Right kidney (tissue), 9 donors: ENCODE results near the gene APPL1.

Experiments used
- DNase-seq: peaks from one replicate; pipeline ENCODE4 v3.0.0-alpha.2; 2016
- long read RNA-seq, 8 donors: transcript quantifications; one replicate each; lab custom pipeline, GENCODE V29; 2026

Gene APPL1, protein sequence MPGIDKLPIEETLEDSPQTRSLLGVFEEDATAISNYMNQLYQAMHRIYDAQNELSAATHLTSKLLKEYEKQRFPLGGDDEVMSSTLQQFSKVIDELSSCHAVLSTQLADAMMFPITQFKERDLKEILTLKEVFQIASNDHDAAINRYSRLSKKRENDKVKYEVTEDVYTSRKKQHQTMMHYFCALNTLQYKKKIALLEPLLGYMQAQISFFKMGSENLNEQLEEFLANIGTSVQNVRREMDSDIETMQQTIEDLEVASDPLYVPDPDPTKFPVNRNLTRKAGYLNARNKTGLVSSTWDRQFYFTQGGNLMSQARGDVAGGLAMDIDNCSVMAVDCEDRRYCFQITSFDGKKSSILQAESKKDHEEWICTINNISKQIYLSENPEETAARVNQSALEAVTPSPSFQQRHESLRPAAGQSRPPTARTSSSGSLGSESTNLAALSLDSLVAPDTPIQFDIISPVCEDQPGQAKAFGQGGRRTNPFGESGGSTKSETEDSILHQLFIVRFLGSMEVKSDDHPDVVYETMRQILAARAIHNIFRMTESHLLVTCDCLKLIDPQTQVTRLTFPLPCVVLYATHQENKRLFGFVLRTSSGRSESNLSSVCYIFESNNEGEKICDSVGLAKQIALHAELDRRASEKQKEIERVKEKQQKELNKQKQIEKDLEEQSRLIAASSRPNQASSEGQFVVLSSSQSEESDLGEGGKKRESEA
- long read RNA-seq, donor 1, full-length matches to known transcripts: 5 of 5 reads
- long read RNA-seq, donor 1, partial matches to known transcripts: 0 of 5 reads
- long read RNA-seq, donor 1, other reads (novel, unspliced or antisense): 0 of 5 reads
- long read RNA-seq, donor 2, full-length matches to known transcripts: 3 of 3 reads
- long read RNA-seq, donor 2, partial matches to known transcripts: 0 of 3 reads
- long read RNA-seq, donor 2, other reads (novel, unspliced or antisense): 0 of 3 reads
- long read RNA-seq, donor 3, full-length matches to known transcripts: 2 of 2 reads
- long read RNA-seq, donor 3, partial matches to known transcripts: 0 of 2 reads
- long read RNA-seq, donor 3, other reads (novel, unspliced or antisense): 0 of 2 reads
- long read RNA-seq, donor 4, full-length matches to known transcripts: 5 of 15 reads
- long read RNA-seq, donor 4, partial matches to known transcripts: 10 of 15 reads
- long read RNA-seq, donor 4, other reads (novel, unspliced or antisense): 0 of 15 reads
- long read RNA-seq, donor 5, full-length matches to known transcripts: 2 of 2 reads
- long read RNA-seq, donor 5, partial matches to known transcripts: 0 of 2 reads
- long read RNA-seq, donor 5, other reads (novel, unspliced or antisense): 0 of 2 reads
- long read RNA-seq, donor 6, full-length matches to known transcripts: 6 of 12 reads
- long read RNA-seq, donor 6, partial matches to known transcripts: 6 of 12 reads
- long read RNA-seq, donor 6, other reads (novel, unspliced or antisense): 0 of 12 reads
- long read RNA-seq, donor 7, full-length matches to known transcripts: 4 of 14 reads
- long read RNA-seq, donor 7, partial matches to known transcripts: 10 of 14 reads
- long read RNA-seq, donor 7, other reads (novel, unspliced or antisense): 0 of 14 reads
- long read RNA-seq, donor 8, partial matches to known transcripts: 0 of 1 reads
- long read RNA-seq, donor 8, other reads (novel, unspliced or antisense): 0 of 1 reads

GRCh38 chr3:57227204-57227929, at the start of gene APPL1:
TSS of gene APPL1 (plus strand) at chr3:57227729. CDS start at chr3:57227884, 155 bp downstream.
- DNase-seq: peak; percentile 91

- DNase-seq: no peak
Observed at GRCh38 chr3:57179580-57180410, 47.7 kb upstream of the APPL1 start.

- no peak for DNase-seq
Observed at GRCh38 chr3:57184526-57184925, 43.0 kb upstream of the APPL1 start.

- no peak for DNase-seq
Observed at GRCh38 chr3:57192028-57192427, 35.5 kb upstream of the APPL1 start.

- no peak for DNase-seq
Observed at GRCh38 chr3:57194641-57195040, 32.9 kb upstream of the APPL1 start.

DNA sequence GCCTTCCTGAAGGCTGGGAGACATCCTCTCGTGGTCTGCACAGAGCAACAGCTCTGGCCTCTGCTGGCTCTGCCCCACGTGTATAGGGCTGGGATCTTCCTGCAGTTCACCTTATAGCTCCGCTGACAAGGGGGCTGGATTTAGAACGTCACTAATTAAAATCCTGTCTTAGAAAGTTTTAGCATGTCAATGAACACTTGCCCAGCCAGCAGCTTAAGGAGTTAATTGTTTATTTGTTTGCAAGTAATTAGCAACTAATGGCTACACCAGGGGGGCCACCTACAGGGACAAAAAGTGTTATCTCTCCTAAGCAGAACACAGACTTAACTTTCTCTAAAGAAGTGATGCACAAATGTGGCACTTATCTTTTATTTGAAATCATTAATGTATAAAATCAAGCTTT, 27.6 kb upstream of the APPL1 start, which contains the start of gene HESX1:
Gene HESX1 (minus strand): TSS at position 84 of the 403 bp plus-strand sequence. CDS start 60 bp downstream, at position 24.
- no peak for DNase-seq

- DNase-seq: no peak
Observed at GRCh38 chr3:57206423-57206822, 21.1 kb upstream of the APPL1 start.

GRCh38 chr3:57221883-57222282, 5.6 kb upstream of the APPL1 start:
- DNase-seq: no peak

GRCh38 chr3:57224856-57225255, 2.7 kb upstream of the APPL1 start:
- DNase-seq: no peak

DNA sequence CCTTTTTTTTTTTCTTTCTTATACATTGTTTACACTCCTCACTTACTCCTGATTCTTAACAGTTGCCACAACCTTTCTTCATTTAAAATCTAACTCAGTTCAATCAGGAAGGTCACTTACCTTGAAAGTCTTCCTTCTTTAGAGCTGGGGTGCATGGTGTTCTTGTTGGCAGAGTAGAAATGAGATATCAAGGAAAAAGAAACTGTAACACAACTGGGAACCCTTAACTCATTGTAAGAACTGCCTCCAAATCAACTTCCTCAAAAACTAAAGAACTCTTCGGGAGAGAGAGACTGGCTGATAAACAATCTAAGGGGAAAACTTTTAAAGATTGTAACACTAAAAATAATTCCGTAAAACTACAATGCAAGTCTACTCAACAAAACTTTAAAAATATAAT, 1.4 kb upstream of the APPL1 start:
- DNase-seq: no peak

- DNase-seq: peak; percentile 86
Observed at GRCh38 chr3:57227930-57228751, 612 bp downstream of the APPL1 start.

DNA sequence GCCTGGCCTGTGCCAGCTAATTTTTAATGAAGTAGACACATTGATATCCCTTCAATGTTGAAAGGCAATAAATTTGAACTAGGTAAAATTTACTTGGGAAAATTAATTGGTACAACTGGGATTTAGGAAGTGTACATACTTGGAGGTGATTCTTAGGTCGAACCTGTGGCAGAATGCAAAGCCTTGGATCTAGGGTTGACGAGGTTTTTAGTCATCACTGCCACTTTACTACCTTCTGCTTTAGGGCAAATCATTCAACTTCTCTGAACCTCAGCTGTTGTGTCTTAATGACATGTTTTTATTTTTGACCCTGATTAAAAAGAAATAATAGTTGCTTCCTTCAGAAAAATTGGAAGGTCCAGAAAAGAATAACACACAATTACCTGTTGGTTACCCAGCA, 2.5 kb downstream of the APPL1 start:
- no peak for DNase-seq

- no peak for DNase-seq
Observed at GRCh38 chr3:57233799-57234198, 6.3 kb downstream of the APPL1 start.

GRCh38 chr3:57234613-57235575, 7.4 kb downstream of the APPL1 start:
- no peak for DNase-seq

GRCh38 chr3:57244946-57245345, 17.4 kb downstream of the APPL1 start:
- no peak for DNase-seq

GRCh38 chr3:57252404-57252803, 24.9 kb downstream of the APPL1 start:
- DNase-seq: no peak

GRCh38 chr3:57256844-57257243, 29.3 kb downstream of the APPL1 start:
- DNase-seq: no peak

DNA sequence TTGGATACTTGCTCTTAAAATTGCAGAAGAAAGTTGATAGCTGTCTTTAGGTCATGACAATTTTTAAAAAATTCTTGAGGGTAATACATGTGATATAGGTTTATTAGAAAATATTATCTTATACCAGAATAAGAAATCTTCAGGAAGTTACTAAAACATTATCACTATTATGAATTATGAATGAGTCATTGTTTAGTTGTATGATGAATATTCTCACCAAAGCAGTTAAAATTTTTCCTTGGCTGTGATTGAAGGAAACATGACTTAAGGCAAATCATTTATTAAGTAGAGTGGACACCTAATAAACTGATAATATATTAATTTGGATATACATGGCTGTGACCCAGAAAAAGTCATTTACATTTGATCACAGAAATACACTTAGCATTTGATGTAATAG, 30.1 kb downstream of the APPL1 start:
- no peak for DNase-seq
